ENCODE data around the gene COPB1.

COPB1 gene

GRCh38 chr11:14422814-14423182 is 76.8 kb downstream of the COPB1 start:
- no peaks in the 10 kb centered on the region for H3K9me3 ChIP-seq (ENCODE audit: insufficient read depth, low read length)
- H3K27me3 ChIP-seq (ENCODE audit: low read depth, low read length) = no peaks in the 10 kb centered on the region
- H3K9ac ChIP-seq (ENCODE audit: low read length) = no peak overlapping the region
- no peak overlapping the region for H3K4me2 ChIP-seq (ENCODE audit: low read length)
- TF ChIP-seq EZH2phosphoT487 (IDR thresholded peaks at IDR 0.05; ENCODE audit: low read depth) = no peak
- TF ChIP-seq, protein P1, sequence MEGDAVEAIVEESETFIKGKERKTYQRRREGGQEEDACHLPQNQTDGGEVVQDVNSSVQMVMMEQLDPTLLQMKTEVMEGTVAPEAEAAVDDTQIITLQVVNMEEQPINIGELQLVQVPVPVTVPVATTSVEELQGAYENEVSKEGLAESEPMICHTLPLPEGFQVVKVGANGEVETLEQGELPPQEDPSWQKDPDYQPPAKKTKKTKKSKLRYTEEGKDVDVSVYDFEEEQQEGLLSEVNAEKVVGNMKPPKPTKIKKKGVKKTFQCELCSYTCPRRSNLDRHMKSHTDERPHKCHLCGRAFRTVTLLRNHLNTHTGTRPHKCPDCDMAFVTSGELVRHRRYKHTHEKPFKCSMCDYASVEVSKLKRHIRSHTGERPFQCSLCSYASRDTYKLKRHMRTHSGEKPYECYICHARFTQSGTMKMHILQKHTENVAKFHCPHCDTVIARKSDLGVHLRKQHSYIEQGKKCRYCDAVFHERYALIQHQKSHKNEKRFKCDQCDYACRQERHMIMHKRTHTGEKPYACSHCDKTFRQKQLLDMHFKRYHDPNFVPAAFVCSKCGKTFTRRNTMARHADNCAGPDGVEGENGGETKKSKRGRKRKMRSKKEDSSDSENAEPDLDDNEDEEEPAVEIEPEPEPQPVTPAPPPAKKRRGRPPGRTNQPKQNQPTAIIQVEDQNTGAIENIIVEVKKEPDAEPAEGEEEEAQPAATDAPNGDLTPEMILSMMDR (IDR thresholded peaks at IDR 0.05; ENCODE audit: low read depth, low read length) = no peak
- no peak overlapping the region for H3K4me3 ChIP-seq (ENCODE audit: low read length)
- no peaks in the 10 kb centered on the region for H4K20me1 ChIP-seq (ENCODE audit: insufficient read depth, low read length)
- H3K36me3 ChIP-seq (replicated peaks; ENCODE audit: low read depth, low read length) = no peaks in the 10 kb centered on the region
- no peaks in the 10 kb centered on the region for H3K79me2 ChIP-seq (ENCODE audit: low read length)
- no peak overlapping the region for H3K27ac ChIP-seq (ENCODE audit: low read length)
- no peak overlapping the region for H2AFZ ChIP-seq (ENCODE audit: low read depth, low read length)
- H3K4me1 ChIP-seq (ENCODE audit: low read length) = peaks cover 5% of the 10 kb centered on the region

DNA sequence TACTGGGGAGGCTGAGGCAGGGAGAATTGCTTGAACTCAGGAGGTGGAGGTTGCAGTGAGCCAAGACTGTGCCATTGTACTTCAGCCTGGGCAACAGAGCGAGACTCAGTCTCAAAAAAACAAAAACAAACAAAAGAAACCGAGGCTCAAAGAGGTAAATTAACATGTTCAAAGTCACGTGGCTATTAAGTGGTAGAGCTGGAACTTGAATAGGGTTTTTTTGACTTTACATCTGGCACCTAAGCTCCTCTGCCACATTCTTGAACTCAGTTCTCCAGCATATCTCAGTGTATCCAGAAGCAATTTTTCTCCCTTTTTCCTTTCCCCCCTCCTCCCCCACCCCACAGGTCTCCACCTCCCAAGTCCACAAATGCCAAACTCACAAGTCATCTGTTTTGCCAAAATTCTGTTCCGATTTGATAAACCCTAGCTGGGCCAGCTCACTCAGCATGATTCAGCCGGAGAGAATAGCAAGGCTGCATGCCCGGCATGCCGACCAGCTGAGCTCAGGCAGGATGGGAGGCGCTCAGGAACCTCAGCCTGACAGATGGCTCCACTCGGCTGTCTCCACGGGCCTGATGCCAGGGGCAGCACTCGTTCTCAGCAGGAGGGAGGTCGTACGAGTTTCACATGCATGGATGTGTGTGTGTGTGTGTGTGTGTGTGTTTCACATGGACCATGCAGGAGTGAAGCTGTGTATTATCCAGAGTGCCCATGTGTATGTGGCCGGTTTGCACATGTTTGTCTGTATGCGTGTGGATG is 77.4 kb downstream of the COPB1 start:
- H4K20me1 ChIP-seq (ENCODE audit: insufficient read depth, low read length) = no peaks in the 10 kb centered on the region
- TF ChIP-seq, protein P1 (IDR thresholded peaks at IDR 0.05; ENCODE audit: low read depth, low read length) = no peak
- TF ChIP-seq EZH2phosphoT487 (IDR thresholded peaks at IDR 0.05; ENCODE audit: low read depth) = no peak
- H2AFZ ChIP-seq (ENCODE audit: low read depth, low read length) = no peak overlapping the region
- no peaks in the 10 kb centered on the region for H3K79me2 ChIP-seq (ENCODE audit: low read length)
- no peaks in the 10 kb centered on the region for H3K27me3 ChIP-seq (ENCODE audit: low read depth, low read length)
- no peak overlapping the region for H3K27ac ChIP-seq (ENCODE audit: low read length)
- no peaks in the 10 kb centered on the region for H3K9me3 ChIP-seq (ENCODE audit: insufficient read depth, low read length)
- H3K4me2 ChIP-seq (ENCODE audit: low read length) = no peak overlapping the region
- H3K9ac ChIP-seq (ENCODE audit: low read length) = no peak overlapping the region
- H3K4me3 ChIP-seq (ENCODE audit: low read length) = no peak overlapping the region
- H3K4me1 ChIP-seq (ENCODE audit: low read length) = peaks cover 5% of the 10 kb centered on the region
- no peaks in the 10 kb centered on the region for H3K36me3 ChIP-seq (replicated peaks; ENCODE audit: low read depth, low read length)

- Histone ChIP-seq H3K4me3 (ENCODE audit: low read length) (no peak overlapping the region), H4K20me1 (ENCODE audit: insufficient read depth, low read length) (no peaks in the 10 kb centered on the region), H3K9ac (ENCODE audit: low read length) (no peak overlapping the region), H3K27ac (ENCODE audit: low read length) (no peak overlapping the region), H3K4me1 (ENCODE audit: low read length) (peaks cover 4% of the 10 kb centered on the region), H2AFZ (ENCODE audit: low read depth, low read length) (no peak overlapping the region), H3K36me3 (replicated peaks; ENCODE audit: low read depth, low read length) (no peaks in the 10 kb centered on the region), H3K4me2 (ENCODE audit: low read length) (no peak overlapping the region), H3K79me2 (ENCODE audit: low read length) (no peaks in the 10 kb centered on the region), H3K27me3 (ENCODE audit: low read depth, low read length) (no peaks in the 10 kb centered on the region), H3K9me3 (ENCODE audit: insufficient read depth, low read length) (no peaks in the 10 kb centered on the region)
- TF ChIP-seq EZH2phosphoT487 (IDR thresholded peaks at IDR 0.05; ENCODE audit: low read depth) = no peak
- TF ChIP-seq, protein P1 (IDR thresholded peaks at IDR 0.05; ENCODE audit: low read depth, low read length) = no peak
These were observed 79.4 kb downstream of the COPB1 start for GRCh38 chr11:14420223-14420622.

DNA sequence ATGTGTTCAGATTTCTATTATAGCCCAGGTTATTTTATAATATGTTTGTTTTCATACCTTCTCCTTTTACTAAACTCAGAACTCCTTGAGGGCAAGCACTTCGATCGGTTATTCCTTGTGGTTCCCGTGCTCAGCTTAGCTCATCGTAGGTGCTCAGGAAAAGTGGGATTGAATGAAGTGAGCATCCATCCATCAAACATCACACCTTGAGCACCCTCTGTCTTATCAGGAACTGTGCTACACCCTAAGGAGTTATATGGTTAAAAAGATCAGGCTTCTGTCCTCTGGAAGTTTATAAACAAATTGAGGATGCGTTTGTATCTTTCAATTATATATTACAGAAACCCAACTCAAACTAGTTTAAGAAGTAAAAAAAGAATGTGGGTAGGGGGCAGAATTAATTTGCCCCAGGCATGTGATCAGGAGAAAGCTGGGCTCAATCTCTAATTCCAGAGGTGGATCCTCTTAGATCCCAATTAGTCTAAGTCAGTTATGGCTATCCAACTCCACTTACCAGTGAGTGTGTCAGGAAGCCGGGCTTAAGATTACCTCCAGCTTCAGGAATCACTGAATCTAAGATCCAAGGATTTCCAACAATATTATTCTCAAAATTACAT is 80.7 kb downstream of the COPB1 start:
- Histone ChIP-seq H3K36me3 (replicated peaks; ENCODE audit: low read depth, low read length) (no peaks in the 10 kb centered on the region), H3K4me2 (ENCODE audit: low read length) (no peak overlapping the region), H3K9me3 (ENCODE audit: insufficient read depth, low read length) (no peaks in the 10 kb centered on the region), H3K4me3 (ENCODE audit: low read length) (no peak overlapping the region), H2AFZ (ENCODE audit: low read depth, low read length) (no peak overlapping the region), H3K79me2 (ENCODE audit: low read length) (no peaks in the 10 kb centered on the region), H3K4me1 (ENCODE audit: low read length) (peaks cover 12% of the 10 kb centered on the region), H3K27ac (ENCODE audit: low read length) (no peak overlapping the region), H4K20me1 (ENCODE audit: insufficient read depth, low read length) (no peaks in the 10 kb centered on the region), H3K27me3 (ENCODE audit: low read depth, low read length) (no peaks in the 10 kb centered on the region), H3K9ac (ENCODE audit: low read length) (no peak overlapping the region)
- TF ChIP-seq EZH2phosphoT487 (IDR thresholded peaks at IDR 0.05; ENCODE audit: low read depth) = no peak
- TF ChIP-seq, protein P1 (IDR thresholded peaks at IDR 0.05; ENCODE audit: low read depth, low read length) = peak; percentile 85

Measured in OCI-LY3 (cell line).